Endodermal cell (in vitro differentiated cells): Measurements from ENCODE around the gene PDE4D. TPM values are rescaled to one million over a fixed set of nuclear protein-coding genes. Genes with fewer than 3 reads are reported as not detected.
A peak's percentile ranks its signal among the peaks of the same experiment; 100 is the strongest.

Source experiments
- DNase-seq: peaks from one replicate; pipeline ENCODE4 v3.0.0-alpha.2; 2017
- H3K27ac ChIP-seq: 2 replicates; pipeline ENCODE4 v1.5.1; 2013; ENCODE audit warnings: mild to moderate bottlenecking, low read depth, low read length, moderate library complexity
- H3K27me3 ChIP-seq: 2 replicates; pipeline ENCODE4 v1.6.1; 2013; ENCODE audit warnings: mild to moderate bottlenecking, low read length, moderate library complexity; ENCODE audit not compliant: insufficient read depth, control insufficient read depth, poor library complexity, severe bottlenecking
- H3K36me3 ChIP-seq: 2 replicates; pipeline ENCODE4 v1.7.0; 2013; ENCODE audit warnings: mild to moderate bottlenecking, low read length, moderate library complexity; ENCODE audit not compliant: control insufficient read depth, insufficient read depth
- H3K4me1 ChIP-seq: one replicate; pipeline ENCODE4 v1.7.0; 2013; ENCODE audit warnings: low read length; ENCODE audit not compliant: control insufficient read depth, insufficient read depth
- H3K4me3 ChIP-seq: 2 replicates; pipeline ENCODE4 v1.5.1; 2013; ENCODE audit warnings: mild to moderate bottlenecking, low read length, moderate library complexity
- H3K9ac ChIP-seq: 2 replicates; pipeline ENCODE4 v1.6.1; 2013; ENCODE audit warnings: mild to moderate bottlenecking, low read length, moderate library complexity; ENCODE audit not compliant: poor library complexity, severe bottlenecking; ENCODE audit errors: extremely low read depth
- H3K9me3 ChIP-seq: 2 replicates; pipeline ENCODE4 v1.6.1; 2013; ENCODE audit warnings: mild to moderate bottlenecking, low read length, moderate library complexity; ENCODE audit not compliant: control insufficient read depth
- H3K27ac Mint-ChIP-seq: 2 replicates; pipeline ENCODE4 v1.8.0; 2020; ENCODE audit warnings: mixed read lengths
- H3K27me3 Mint-ChIP-seq: 2 replicates; pipeline ENCODE4 v1.8.0; 2021; ENCODE audit warnings: mild to moderate bottlenecking, mixed read lengths; ENCODE audit not compliant: insufficient read depth
- H3K36me3 Mint-ChIP-seq: 2 replicates; pipeline ENCODE4 v1.8.0; 2020; ENCODE audit warnings: low read depth, mixed read lengths
- H3K4me1 Mint-ChIP-seq: 2 replicates; pipeline ENCODE4 v1.8.0; 2020; ENCODE audit warnings: mixed read lengths
- H3K4me3 Mint-ChIP-seq: 2 replicates; pipeline ENCODE4 v1.8.0; 2020; ENCODE audit warnings: mild to moderate bottlenecking, moderate library complexity, mixed read lengths
- H3K9me3 Mint-ChIP-seq: 2 replicates; pipeline ENCODE4 v1.8.0; 2020; ENCODE audit warnings: mild to moderate bottlenecking, mixed read lengths
- WGBS, 2 experiments: methylation state at CpG; one replicate each; pipeline versions ENCODE4 v1.1.5 to v1.1.7; 2013; ENCODE audit warnings: missing lambda C conversion rate in 2 of 2, mixed read lengths in 1 of 2; ENCODE audit not compliant: insufficient coverage in 1 of 2, insufficient read length in 1 of 2; 5-methylcytosine and 5-hydroxymethylcytosine counted together
- total RNA-seq, 2 donors: library from RNA; stranded (reverse); fragmentation: NEBNext Ultra II Directional in 1 of 2; extraction: Animal tissue kit (Norgen Biotek cat#: 25700) in 1 of 2; gene quantifications; 2 replicates in 1 of 2; 3 replicates in 1 of 2; pipeline ENCODE4 v1.2.1, GENCODE V29; 2021
- TF ChIP-seq, protein P1 (sequence below): fragments of 200-600 bp; sonication (generic); conservative IDR thresholded peaks from 2 replicates; pipeline ENCODE4 v1.5.0; 2021; ENCODE audit warnings: antibody characterized with exemption, mild to moderate bottlenecking

Gene PDE4D
- total RNA-seq, 2 donors from 2014 or later = 9.2 to 11.4 TPM

DNA sequence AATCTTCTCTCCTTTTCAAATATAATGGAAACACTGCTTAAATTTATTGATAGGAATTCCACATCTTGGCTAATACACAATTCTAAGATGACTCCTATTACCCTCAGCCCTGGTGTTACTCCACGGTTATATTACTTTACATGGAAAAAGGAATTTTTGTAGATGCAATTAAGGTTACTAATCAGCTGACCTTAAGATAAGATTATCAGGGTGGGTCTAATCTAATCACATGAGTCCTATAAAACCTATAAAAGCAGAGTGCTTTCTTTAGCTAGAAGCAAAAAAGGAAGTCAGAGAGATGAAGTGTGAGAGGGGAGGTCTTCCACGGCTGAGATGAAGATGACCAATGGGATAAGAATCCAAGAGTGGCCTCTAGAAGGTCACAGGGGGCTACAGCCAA is 268.6 kb downstream of the PDE4D start:
- TF ChIP-seq, protein P1, sequence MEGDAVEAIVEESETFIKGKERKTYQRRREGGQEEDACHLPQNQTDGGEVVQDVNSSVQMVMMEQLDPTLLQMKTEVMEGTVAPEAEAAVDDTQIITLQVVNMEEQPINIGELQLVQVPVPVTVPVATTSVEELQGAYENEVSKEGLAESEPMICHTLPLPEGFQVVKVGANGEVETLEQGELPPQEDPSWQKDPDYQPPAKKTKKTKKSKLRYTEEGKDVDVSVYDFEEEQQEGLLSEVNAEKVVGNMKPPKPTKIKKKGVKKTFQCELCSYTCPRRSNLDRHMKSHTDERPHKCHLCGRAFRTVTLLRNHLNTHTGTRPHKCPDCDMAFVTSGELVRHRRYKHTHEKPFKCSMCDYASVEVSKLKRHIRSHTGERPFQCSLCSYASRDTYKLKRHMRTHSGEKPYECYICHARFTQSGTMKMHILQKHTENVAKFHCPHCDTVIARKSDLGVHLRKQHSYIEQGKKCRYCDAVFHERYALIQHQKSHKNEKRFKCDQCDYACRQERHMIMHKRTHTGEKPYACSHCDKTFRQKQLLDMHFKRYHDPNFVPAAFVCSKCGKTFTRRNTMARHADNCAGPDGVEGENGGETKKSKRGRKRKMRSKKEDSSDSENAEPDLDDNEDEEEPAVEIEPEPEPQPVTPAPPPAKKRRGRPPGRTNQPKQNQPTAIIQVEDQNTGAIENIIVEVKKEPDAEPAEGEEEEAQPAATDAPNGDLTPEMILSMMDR = no peak
- H3K27me3 Mint-ChIP-seq = no peaks in the 10 kb centered on the region
- no peaks in the 10 kb centered on the region for H3K27me3 ChIP-seq
- peaks cover 5% of the 10 kb centered on the region for H3K4me1 ChIP-seq
- H3K27ac Mint-ChIP-seq = no peak overlapping the region
- no peak overlapping the region for H3K4me3 Mint-ChIP-seq
- no peaks in the 10 kb centered on the region for H3K36me3 Mint-ChIP-seq
- WGBS, 2 experiments = 75 to 84% methylated on average over 1 to 2 of the region's 2 CpGs
- H3K27ac ChIP-seq = no peak overlapping the region
- H3K36me3 ChIP-seq = no peaks in the 10 kb centered on the region
- peaks cover 23% of the 10 kb centered on the region for H3K9me3 ChIP-seq
- DNase-seq = no peak
- peaks cover 11% of the 10 kb centered on the region for H3K4me1 Mint-ChIP-seq
- no peak overlapping the region for H3K9ac ChIP-seq
- peak overlapping the region; percentile 25 for H3K4me3 ChIP-seq
- H3K9me3 Mint-ChIP-seq = peaks cover 4% of the 10 kb centered on the region

DNA sequence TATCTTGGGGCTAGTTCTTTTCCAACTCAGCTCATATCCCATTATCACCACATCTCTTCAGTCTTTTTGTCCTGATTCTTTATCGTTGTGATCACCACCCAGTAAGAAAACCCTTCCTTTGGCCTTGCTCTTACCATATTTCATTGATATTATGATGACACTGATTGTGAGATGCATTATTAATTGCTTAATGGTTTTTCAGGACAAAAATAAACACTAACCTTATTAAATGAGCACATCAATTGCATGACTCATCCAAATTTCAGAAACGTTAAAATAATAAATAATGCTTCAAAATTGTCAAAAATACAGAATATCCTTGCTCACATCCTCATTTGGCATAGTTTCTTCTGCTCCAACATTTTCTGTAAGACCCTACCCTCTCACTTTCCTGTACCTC is 270.7 kb downstream of the PDE4D start:
- no peak for DNase-seq
- 94 to 100% methylated on average over 1 to 2 of the region's 2 CpGs for WGBS, 2 experiments
- H3K4me1 Mint-ChIP-seq = peaks cover 17% of the 10 kb centered on the region

DNA sequence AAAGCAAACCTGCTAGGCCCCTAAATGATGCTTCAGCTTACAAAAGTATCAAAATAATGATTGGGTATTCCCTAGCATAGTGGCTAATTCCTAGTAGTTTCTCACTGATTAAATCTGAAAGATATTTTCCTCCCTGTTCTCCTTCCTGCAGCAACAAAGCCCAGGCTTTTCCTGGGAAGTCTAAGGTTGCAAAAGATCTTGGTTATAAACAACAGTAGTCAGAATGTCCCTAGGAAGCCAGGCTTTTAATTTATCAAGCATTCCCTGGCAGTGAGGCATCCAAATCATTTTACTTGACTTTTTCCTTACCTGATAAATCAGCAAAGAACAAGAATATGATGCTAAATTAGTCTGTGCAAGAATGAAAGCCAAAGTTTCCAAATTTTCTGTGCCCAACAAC is 272.0 kb downstream of the PDE4D start:
- Mint-ChIP-seq H3K27ac (no peak overlapping the region), H3K9me3 (no peaks in the 10 kb centered on the region), H3K36me3 (no peaks in the 10 kb centered on the region), H3K4me1 (peaks cover 17% of the 10 kb centered on the region), H3K27me3 (no peaks in the 10 kb centered on the region), H3K4me3 (no peak overlapping the region)
- no peak overlapping the region for H3K27ac ChIP-seq
- H3K4me1 ChIP-seq = peaks cover 5% of the 10 kb centered on the region
- H3K36me3 ChIP-seq = no peaks in the 10 kb centered on the region
- H3K4me3 ChIP-seq = no peak overlapping the region
- no peak for DNase-seq
- TF ChIP-seq, protein P1 = no peak
- no peak overlapping the region for H3K9ac ChIP-seq
- no peaks in the 10 kb centered on the region for H3K27me3 ChIP-seq
- peaks cover 13% of the 10 kb centered on the region for H3K9me3 ChIP-seq

More for the DNA sequence above, 270.7 kb downstream of the PDE4D start:
- Mint-ChIP-seq H3K36me3 (no peaks in the 10 kb centered on the region), H3K9me3 (no peaks in the 10 kb centered on the region), H3K4me3 (no peak overlapping the region), H3K27ac (no peak overlapping the region), H3K27me3 (no peaks in the 10 kb centered on the region)
- no peak overlapping the region for H3K27ac ChIP-seq
- H3K9me3 ChIP-seq = peaks cover 13% of the 10 kb centered on the region
- no peak overlapping the region for H3K9ac ChIP-seq
- no peaks in the 10 kb centered on the region for H3K36me3 ChIP-seq
- no peaks in the 10 kb centered on the region for H3K27me3 ChIP-seq
- H3K4me1 ChIP-seq = peaks cover 5% of the 10 kb centered on the region
- TF ChIP-seq, protein P1 = no peak
- no peak overlapping the region for H3K4me3 ChIP-seq
